Measurements from ENCODE around the gene ACSL4. TPM values are rescaled to one million over a fixed set of nuclear protein-coding genes. Genes with fewer than 3 reads are reported as not detected.
"Not testable (repeated sequence)": the region's sequence is repeated elsewhere in the genome, so short reads cannot be mapped to it uniquely, and the experiment has no call there.

Gene ACSL4
- total RNA-seq, 3 donors from 2014 or later (not counting 1 experiment from before 2014, with no cell fraction given) = 19.8 to 28.4 (median 21.7) TPM

- intact Hi-C loops (cut with micrococcal nuclease) = no loop called here
- Mint-ChIP-seq H3K4me1 (no peaks in the 10 kb centered on the region), H3K9me3 (no peaks in the 10 kb centered on the region), H3K27ac (no peak overlapping the region), H3K4me3 (no peak overlapping the region), H3K27me3 (ENCODE audit: low read depth in 2 of 2) (no peaks in the 10 kb centered on the region), H3K36me3 (no peaks in the 10 kb centered on the region)
- DNase-seq (no peak), ATAC-seq (no peak)
- Histone ChIP-seq H3K4me3 (ENCODE audit: low read length) (no peak overlapping the region), H3K27me3 (ENCODE audit: control insufficient read depth, insufficient read depth, low read length) (no peaks in the 10 kb centered on the region), H3K4me1 (ENCODE audit: control insufficient read depth, insufficient read depth, low read length) (no peaks in the 10 kb centered on the region), H3K36me3 (ENCODE audit: control insufficient read depth, insufficient read depth, low read length) (no peaks in the 10 kb centered on the region), H3K27ac (ENCODE audit: low read length) (no peak overlapping the region), H3K9me3 (ENCODE audit: control insufficient read depth, insufficient read depth, low read length) (no peaks in the 10 kb centered on the region)
- no CpG with 5 or more reads among the region's 4 CpGs for WGBS (ENCODE audit: insufficient coverage)
- no peak for TF ChIP-seq CTCF (IDR thresholded peaks at IDR 0.05)
Observed at GRCh38 chrX:109742722-109743121, 9.7 kb upstream of the ACSL4 start.

GRCh38 chrX:109740896-109741295, 7.8 kb upstream of the ACSL4 start:
- WGBS (ENCODE audit: insufficient coverage) = no CpG with 5 or more reads among the region's 11 CpGs
- not testable (repeated sequence) for H3K27ac ChIP-seq (ENCODE audit: low read length)

GRCh38 chrX:109740433-109740809, 7.4 kb upstream of the ACSL4 start:
- H3K27ac ChIP-seq (ENCODE audit: low read length) = no peak overlapping the region
- no peak for ATAC-seq

More at GRCh38 chrX:109740896-109741295, 7.8 kb upstream of the ACSL4 start:
- intact Hi-C loops (cut with micrococcal nuclease); H3K27ac Mint-ChIP-seq; H3K27me3 ChIP-seq (ENCODE audit: control insufficient read depth, insufficient read depth, low read length); ATAC-seq; H3K4me1 Mint-ChIP-seq; H3K36me3 ChIP-seq (ENCODE audit: control insufficient read depth, insufficient read depth, low read length); H3K4me3 Mint-ChIP-seq; H3K9me3 ChIP-seq (ENCODE audit: control insufficient read depth, insufficient read depth, low read length); H3K4me1 ChIP-seq (ENCODE audit: control insufficient read depth, insufficient read depth, low read length); DNase-seq; H3K27me3 Mint-ChIP-seq (ENCODE audit: low read depth in 2 of 2); H3K4me3 ChIP-seq (ENCODE audit: low read length); H3K9me3 Mint-ChIP-seq; H3K36me3 Mint-ChIP-seq: not testable (repeated sequence)

GRCh38 chrX:109739625-109740432, 6.8 kb upstream of the ACSL4 start:
- Mint-ChIP-seq H3K27ac (no peak overlapping the region), H3K9me3 (no peaks in the 10 kb centered on the region), H3K4me1 (no peaks in the 10 kb centered on the region), H3K27me3 (ENCODE audit: low read depth in 2 of 2) (no peaks in the 10 kb centered on the region), H3K4me3 (no peak overlapping the region), H3K36me3 (no peaks in the 10 kb centered on the region)
- no peak overlapping the region for H3K27ac ChIP-seq (ENCODE audit: low read length)
- no peaks in the 10 kb centered on the region for H3K4me1 ChIP-seq (ENCODE audit: control insufficient read depth, insufficient read depth, low read length)
- no peaks in the 10 kb centered on the region for H3K27me3 ChIP-seq (ENCODE audit: control insufficient read depth, insufficient read depth, low read length)
- peak in 1 of 3 donors; percentile 53 for ATAC-seq
- DNase-seq = no peak
- no peaks in the 10 kb centered on the region for H3K9me3 ChIP-seq (ENCODE audit: control insufficient read depth, insufficient read depth, low read length)
- H3K36me3 ChIP-seq (ENCODE audit: control insufficient read depth, insufficient read depth, low read length) = no peaks in the 10 kb centered on the region
- intact Hi-C loops (cut with micrococcal nuclease) = no loop called here
- 93% methylated on average over 6 of the region's 6 CpGs for WGBS (ENCODE audit: insufficient coverage)
- H3K4me3 ChIP-seq (ENCODE audit: low read length) = no peak overlapping the region
- no peak for TF ChIP-seq CTCF (IDR thresholded peaks at IDR 0.05)

More at GRCh38 chrX:109740433-109740809, 7.4 kb upstream of the ACSL4 start:
- no peak for DNase-seq
- no peaks in the 10 kb centered on the region for H3K36me3 Mint-ChIP-seq
- intact Hi-C loops (cut with micrococcal nuclease) = no loop called here
- no peaks in the 10 kb centered on the region for H3K9me3 Mint-ChIP-seq
- H3K27ac Mint-ChIP-seq = no peak overlapping the region
- H3K4me3 ChIP-seq (ENCODE audit: low read length) = no peak overlapping the region
- no peak overlapping the region for H3K4me3 Mint-ChIP-seq
- no peak for TF ChIP-seq CTCF (IDR thresholded peaks at IDR 0.05)
- H3K4me1 Mint-ChIP-seq = no peaks in the 10 kb centered on the region
- no peaks in the 10 kb centered on the region for H3K36me3 ChIP-seq (ENCODE audit: control insufficient read depth, insufficient read depth, low read length)
- H3K4me1 ChIP-seq (ENCODE audit: control insufficient read depth, insufficient read depth, low read length) = no peaks in the 10 kb centered on the region
- no peaks in the 10 kb centered on the region for H3K9me3 ChIP-seq (ENCODE audit: control insufficient read depth, insufficient read depth, low read length)
- H3K27me3 ChIP-seq (ENCODE audit: control insufficient read depth, insufficient read depth, low read length) = no peaks in the 10 kb centered on the region
- no peaks in the 10 kb centered on the region for H3K27me3 Mint-ChIP-seq (ENCODE audit: low read depth in 2 of 2)

Measured in natural killer cell (primary cell).